ENCODE data around the gene RIMS3.

The RIMS3 gene

DNA sequence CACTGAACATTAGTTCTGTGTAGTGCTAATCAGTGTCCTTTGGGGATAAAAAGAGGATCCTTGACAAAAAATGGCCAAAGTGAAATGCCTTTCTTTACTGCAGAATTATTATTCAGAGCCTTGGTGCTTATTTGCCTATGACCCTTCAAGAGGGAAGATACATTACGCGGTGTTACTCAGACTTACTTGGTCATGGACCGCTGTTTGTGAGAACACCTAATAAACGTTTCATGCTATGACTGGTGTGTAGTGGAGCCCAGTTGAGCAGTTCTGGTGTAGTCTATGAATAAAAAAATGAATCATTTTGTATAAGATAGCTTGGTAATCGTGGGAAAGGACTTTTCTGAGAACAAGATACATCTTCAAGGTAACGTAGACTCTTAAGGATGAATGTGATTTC, 34.3 kb upstream of the RIMS3 start:
- Mint-ChIP-seq H3K4me1 (peaks cover 73% of the 10 kb centered on the region), H3K9me3 (no peaks in the 10 kb centered on the region), H3K27me3 (no peaks in the 10 kb centered on the region), H3K4me3 (no peak overlapping the region), H3K27ac (no peak overlapping the region)
- ATAC-seq (peak; percentile 72), DNase-seq (no peak)

DNA sequence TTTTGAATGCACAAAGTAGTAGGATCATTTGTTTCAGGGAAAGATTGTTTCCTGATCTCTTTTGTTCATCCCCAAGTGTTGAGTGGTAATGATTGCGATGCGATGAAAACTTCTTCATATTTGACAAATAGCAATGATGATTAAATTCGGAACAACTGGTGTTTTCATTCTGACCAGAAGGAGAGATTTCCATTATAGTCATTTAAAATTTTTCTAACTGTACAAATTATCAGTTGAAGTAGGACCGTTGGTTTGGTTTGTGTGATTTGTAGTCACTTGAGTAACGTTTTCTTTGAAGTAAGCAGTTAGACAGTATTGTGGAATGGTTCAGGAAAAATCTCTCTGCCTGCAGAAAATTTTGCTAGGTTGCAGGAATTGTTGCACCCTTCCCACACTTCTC, 32.0 kb upstream of the RIMS3 start:
- no peaks in the 10 kb centered on the region for H3K9me3 Mint-ChIP-seq
- peaks cover 78% of the 10 kb centered on the region for H3K4me1 Mint-ChIP-seq
- DNase-seq, result no peak
- H3K27ac Mint-ChIP-seq, result no peak overlapping the region
- H3K4me3 Mint-ChIP-seq, result no peak overlapping the region
- no peak for ATAC-seq
- H3K27me3 Mint-ChIP-seq, result no peaks in the 10 kb centered on the region

DNA sequence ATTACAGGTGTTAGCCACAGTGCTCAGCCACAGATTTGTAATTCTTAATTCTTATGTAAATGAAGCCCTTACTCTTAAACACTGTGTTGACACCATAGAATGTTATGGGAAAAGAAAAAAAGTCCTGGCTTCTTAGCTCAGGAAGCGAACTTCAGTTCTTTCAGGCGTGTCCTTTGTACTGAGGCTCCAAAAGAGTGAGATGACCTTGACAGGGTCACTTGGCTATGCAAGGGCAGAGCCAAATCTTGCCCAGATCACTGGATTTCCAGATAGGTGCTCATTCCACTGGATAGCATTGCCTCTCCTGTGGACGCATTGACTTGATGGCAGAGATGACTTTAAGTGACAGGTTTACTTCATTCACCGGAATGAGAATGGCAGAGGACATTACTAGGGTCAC, 30.8 kb upstream of the RIMS3 start:
- H3K27ac Mint-ChIP-seq, result no peak overlapping the region
- no peak overlapping the region for H3K4me3 Mint-ChIP-seq

DNA sequence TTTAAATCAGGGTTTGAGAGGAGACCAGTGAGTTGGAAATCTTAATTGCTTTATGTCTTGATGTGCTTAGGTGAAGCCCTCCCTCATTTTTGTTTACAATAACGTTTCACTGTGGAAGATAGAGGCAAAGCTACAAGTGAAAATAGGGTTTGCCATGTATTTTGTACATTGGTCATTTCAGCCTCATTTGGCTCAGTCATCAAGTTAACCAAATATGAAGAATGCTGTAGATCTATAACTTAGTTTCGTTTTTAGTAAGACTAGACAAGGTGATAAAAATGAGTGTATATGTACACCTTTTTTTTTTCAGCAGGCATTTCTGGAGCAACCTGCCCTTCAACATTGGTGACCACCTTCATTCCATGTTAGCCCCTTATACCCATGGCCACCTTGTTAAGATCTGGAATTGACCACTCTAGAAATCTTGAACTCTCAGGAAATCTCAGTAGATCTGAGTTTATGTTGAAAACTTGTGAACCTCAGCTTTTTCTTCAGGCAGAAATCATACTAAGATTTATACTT, 28.9 kb upstream of the RIMS3 start:
- ATAC-seq (no peak), DNase-seq (no peak)
- Mint-ChIP-seq H3K27ac (no peak overlapping the region), H3K27me3 (no peaks in the 10 kb centered on the region), H3K4me1 (peaks cover 80% of the 10 kb centered on the region), H3K9me3 (no peaks in the 10 kb centered on the region), H3K4me3 (peak overlapping the region; percentile 54 to 91)

More for the DNA sequence above, 30.8 kb upstream of the RIMS3 start:
- peaks cover 73% of the 10 kb centered on the region for H3K4me1 Mint-ChIP-seq
- DNase-seq (no peak), ATAC-seq (no peak)
- H3K27me3 Mint-ChIP-seq, result no peaks in the 10 kb centered on the region
- no peaks in the 10 kb centered on the region for H3K9me3 Mint-ChIP-seq

DNA sequence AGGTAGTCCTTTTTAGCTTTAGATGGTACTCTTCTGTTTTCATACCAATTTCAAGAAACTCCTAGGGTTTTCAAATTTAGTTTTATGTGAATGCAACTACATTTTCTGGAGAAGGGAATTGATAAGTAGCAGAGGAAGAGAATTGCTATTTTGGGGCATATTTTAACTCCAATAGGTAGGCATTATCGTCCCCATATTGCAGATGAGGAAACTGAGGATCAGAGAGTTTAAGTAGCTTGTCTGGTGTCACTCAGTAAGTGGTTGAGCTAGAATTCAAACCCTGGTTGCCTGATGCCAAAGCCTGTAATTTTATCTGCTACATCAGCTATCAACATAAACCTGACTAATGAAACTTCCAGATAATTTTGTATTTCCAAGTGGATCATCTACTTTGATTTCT, 27.9 kb upstream of the RIMS3 start:
- Mint-ChIP-seq H3K27me3 (no peaks in the 10 kb centered on the region), H3K27ac (no peak overlapping the region), H3K4me3 (peak overlapping the region; percentile 54 to 91), H3K9me3 (no peaks in the 10 kb centered on the region), H3K4me1 (peaks cover 70% of the 10 kb centered on the region)
- DNase-seq, result no peak
- ATAC-seq, result no peak

DNA sequence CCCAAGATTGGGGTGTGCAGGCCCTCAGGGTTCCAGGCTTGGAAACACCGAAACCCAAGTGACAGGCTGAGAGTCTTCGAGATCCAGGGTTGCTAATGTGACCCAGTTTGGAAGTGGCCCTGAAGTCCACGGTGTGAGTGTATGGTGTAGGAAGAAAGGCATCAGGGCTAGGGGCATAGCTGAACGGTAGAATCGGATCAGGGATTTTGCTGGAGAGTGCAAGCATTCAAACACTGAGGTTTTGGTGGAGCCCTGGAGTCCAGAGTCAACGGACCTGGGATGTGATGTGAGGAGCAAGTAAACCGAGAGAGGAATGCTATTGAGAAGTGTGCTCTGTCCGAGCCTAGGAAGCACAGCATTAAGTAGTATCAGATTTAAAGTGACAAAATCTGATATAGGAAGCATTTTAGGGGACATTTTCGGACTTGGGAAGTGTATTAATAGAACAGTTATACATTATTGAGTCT, 27.0 kb upstream of the RIMS3 start:
- no peak for DNase-seq
- Mint-ChIP-seq H3K4me1 (peaks cover 62% of the 10 kb centered on the region), H3K9me3 (peaks cover 0 to 4% of the 10 kb centered on the region in 2 donors), H3K27me3 (no peaks in the 10 kb centered on the region), H3K27ac (peak overlapping the region; percentile 99 to 100), H3K4me3 (peak overlapping the region; percentile 91 to 94)
- no peak for ATAC-seq

DNA sequence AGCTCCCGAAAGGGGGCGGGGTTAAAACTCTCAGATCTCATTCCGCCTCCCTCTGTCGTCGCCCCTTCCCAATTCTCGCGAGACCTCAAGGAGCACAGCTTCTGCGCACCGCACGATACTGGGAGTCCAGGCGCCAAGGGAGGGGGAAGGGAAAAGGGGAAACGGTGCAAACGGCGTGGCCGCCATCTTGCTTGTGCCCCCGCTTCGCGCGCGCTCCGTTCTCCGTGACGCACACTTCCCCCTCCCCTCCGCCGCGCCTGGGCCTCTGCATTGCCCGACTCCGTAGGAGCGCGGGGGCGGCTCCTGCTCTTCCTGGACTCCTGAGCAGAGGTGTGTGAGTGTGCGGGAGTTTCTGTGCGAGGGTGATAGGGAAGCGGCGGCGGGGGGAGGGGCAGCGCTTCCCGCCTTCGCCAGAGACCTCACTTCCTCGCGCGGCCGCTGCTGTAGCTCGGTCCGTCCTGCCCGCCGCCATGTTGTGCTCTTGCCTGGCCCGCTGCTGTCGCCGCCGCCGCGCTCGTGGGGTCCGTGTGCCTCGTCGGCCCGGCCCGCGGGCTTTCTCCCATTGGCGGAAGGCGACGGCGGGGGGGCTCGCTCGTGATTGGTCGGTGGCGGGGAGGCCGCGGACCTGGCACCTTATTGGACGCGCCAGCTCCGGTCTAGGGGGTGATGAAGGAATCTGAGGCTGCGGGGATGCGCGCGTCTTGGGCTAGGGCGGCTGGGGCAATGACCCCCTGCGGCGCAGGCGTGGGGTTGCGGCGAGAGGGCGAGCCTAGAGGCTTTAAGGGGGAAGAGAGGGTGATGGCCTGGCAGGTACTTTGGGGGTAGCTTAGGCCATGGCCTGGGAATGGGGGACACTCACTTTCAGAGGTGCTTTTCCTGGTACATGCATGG, 26.3 kb upstream of the RIMS3 start, which contains the start of gene NFYC:
TSS of gene NFYC (plus strand) at position 167 of the 891 bp plus-strand sequence. CDS start 47,140 bp downstream, outside the sequence.
- H3K4me3 Mint-ChIP-seq, result peak within 1 kb of the TSS; percentile 91 to 94
- H3K27me3 Mint-ChIP-seq, result no peaks in the 10 kb centered on the region
- ATAC-seq (peak; percentile 91), DNase-seq (peak; percentile 97 to 98)
- peaks cover 0 to 4% of the 10 kb centered on the region in 2 donors for H3K9me3 Mint-ChIP-seq
- peaks cover 56% of the 10 kb centered on the region for H3K4me1 Mint-ChIP-seq
- peak within 1 kb of the TSS; percentile 99 to 100 for H3K27ac Mint-ChIP-seq

DNA sequence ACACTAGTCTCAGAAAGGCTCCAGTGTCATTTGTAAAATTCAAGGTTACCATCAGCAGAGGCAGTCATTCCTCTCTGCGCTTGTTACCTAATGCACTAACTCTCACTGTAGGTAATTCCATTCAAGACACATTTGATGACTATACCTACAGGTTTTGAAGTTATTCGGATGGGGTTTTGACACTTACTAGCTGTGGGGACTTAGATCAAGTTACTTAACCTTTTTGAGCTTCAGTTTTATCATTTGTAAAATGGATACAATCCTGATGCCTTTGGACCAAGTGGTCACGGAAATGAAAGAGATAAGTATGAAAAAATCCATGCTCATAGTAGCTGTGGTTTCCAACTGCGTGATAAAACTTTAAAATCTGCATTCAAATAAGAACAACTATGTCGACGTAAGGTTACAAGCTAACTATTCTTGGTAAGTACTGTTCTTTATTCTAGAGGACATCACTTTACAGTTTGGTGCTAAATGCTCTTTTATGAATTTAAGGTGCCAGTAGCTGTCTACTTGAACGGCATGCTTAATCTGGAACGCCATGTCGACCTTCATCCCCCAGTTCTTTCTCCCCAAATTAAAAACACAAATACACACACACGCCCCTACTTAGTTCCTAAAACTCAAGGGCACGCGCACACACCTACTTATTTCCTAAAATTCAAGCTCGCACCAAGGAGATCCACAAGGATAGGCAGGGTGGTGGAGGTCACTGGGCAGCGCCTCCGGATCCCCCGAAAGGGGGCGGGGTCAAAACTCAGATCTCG, 25.5 kb upstream of the RIMS3 start:
- Mint-ChIP-seq H3K4me1 (peaks cover 48% of the 10 kb centered on the region), H3K27me3 (no peaks in the 10 kb centered on the region), H3K9me3 (peaks cover 0 to 4% of the 10 kb centered on the region in 2 donors), H3K27ac (peak overlapping the region; percentile 99 to 100), H3K4me3 (peak overlapping the region; percentile 91 to 94)
- no peak for ATAC-seq
- no peak for DNase-seq

DNA sequence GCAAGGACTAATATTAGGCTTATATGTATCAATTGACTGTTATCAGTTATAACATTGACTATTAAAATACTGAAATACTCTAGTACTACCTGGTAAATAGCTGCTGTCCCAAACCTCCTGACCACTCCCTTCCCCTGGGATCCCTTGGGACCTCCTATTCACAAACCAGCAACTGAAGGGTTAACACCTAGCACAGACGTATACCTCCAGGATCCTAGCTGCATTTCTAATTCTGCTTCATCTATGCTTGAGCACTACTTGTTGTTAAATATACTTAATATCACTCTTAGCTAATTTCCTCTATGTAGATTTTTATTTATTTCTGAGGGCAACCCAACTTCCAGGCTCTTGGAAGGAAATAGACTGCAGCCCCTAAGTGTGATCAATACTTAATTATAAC, 24.3 kb upstream of the RIMS3 start:
- Mint-ChIP-seq H3K4me1 (peaks cover 44% of the 10 kb centered on the region), H3K27ac (no peak overlapping the region), H3K9me3 (peaks cover 0 to 4% of the 10 kb centered on the region in 2 donors), H3K27me3 (no peaks in the 10 kb centered on the region), H3K4me3 (no peak overlapping the region)
- DNase-seq (no peak), ATAC-seq (no peak)

DNA sequence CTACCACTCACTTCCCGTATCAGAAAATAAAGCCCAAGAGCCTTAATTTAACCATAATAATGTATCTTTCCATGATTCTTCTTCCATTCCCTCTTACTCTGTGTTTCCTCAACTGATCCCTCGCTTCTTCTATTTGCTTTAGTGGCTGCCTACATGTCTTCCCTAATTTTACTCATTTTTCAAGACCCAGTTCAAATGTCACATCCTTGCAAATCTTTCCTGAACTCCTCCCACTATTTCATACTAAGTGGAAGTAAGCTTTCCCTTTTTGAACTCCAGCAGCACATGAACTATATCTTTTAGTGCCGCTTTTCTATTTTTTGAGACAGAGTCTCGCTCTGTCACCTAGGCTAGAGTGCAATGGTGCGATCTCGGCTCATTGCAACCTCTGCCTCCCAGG, 22.2 kb upstream of the RIMS3 start:
- no peak overlapping the region for H3K4me3 Mint-ChIP-seq
- no peak overlapping the region for H3K27ac Mint-ChIP-seq
- peaks cover 0 to 4% of the 10 kb centered on the region in 2 donors for H3K9me3 Mint-ChIP-seq
- peaks cover 25% of the 10 kb centered on the region for H3K4me1 Mint-ChIP-seq
- no peaks in the 10 kb centered on the region for H3K27me3 Mint-ChIP-seq
- ATAC-seq (no peak), DNase-seq (no peak)

DNA sequence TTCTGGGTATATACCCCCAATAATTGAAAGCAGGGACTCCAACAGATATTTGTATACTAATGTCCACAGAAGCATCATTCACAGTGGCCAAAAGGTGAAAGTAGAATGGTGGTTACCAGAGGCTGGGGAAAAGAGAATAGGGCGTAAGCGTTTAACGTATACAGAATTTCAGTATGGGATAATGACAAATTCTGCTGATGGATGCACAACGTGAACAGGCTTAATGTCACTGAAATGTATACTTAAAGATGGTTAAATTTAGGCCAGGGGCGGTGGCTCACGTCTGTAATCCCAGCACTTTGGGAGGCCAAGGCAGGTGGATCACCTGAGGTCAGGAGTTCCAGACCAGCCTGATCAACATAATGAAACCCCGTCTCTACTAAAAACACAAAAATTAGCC, 21.6 kb upstream of the RIMS3 start:
- peaks cover 0 to 4% of the 10 kb centered on the region in 2 donors for H3K9me3 Mint-ChIP-seq

DNA sequence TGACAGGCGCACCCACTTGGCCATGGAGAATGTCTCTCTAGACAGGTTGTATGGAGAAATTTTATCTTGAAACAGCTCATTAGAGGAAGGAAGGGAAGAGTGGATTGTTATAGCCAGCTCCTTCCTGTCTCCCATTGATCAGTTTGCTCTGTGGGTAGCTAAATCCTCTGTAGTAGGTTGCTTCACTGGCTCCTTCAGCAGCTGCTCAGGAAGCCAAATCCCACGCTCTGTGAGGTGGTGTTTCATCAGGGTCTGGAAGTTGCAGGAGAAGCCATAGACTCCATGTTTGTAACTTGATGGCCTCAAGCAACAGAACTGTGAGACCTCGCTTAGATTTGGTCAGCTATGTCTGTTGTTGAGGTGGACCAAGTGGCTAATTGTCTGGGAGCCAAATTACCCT, 19.2 kb upstream of the RIMS3 start:
- H3K27ac Mint-ChIP-seq, result no peak overlapping the region
- H3K27me3 Mint-ChIP-seq, result no peaks in the 10 kb centered on the region
- DNase-seq (no peak), ATAC-seq (no peak)
- peaks cover under 1% of the 10 kb centered on the region for H3K4me1 Mint-ChIP-seq
- H3K9me3 Mint-ChIP-seq, result peaks cover 0 to 4% of the 10 kb centered on the region in 2 donors
- H3K4me3 Mint-ChIP-seq, result no peak overlapping the region

More for the DNA sequence above, 21.6 kb upstream of the RIMS3 start:
- Mint-ChIP-seq H3K4me3 (no peak overlapping the region), H3K4me1 (peaks cover 19% of the 10 kb centered on the region), H3K27me3 (no peaks in the 10 kb centered on the region), H3K27ac (no peak overlapping the region)
- no peak for DNase-seq
- no peak for ATAC-seq

DNA sequence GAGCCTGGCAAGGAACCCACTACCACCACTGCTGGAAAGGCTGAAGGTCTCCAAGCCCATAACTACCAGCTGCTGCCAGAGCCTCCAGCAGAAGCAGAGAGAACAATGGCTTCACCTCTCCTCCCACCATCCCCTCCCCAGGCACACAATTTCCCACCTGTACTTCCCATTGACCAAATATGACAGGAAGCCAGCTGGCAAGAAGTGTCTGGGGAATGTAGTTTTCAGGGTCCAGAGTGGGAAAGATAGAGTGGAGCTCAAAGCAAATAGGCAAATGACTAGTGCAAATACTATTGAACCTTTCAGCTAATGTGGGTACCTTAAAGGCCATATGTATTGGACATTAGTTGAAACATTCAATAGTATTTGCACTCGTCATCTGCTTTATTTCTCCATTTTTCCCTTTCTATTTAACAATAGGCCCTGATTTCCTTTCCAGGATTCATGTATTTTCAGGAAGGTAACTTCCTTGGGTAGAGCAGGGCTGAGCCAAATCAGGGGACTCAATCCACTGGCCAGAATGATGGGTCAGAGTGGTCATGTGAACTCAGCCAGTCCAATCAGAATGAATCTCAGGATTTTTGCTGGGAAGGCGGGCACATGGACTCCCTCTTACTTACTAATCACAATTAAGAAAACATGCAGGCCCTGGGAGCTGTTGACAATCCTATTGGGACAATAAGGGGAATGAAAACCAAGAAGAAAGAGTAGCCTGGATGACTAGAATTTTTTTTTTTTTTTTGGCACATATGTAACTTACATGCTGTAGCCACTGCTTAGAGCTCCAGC, 13.9 kb upstream of the RIMS3 start:
- Mint-ChIP-seq H3K27ac (no peak overlapping the region), H3K27me3 (no peaks in the 10 kb centered on the region), H3K9me3 (no peaks in the 10 kb centered on the region), H3K4me3 (no peak overlapping the region), H3K4me1 (no peaks in the 10 kb centered on the region)
- ATAC-seq, result no peak
- no peak for DNase-seq

DNA sequence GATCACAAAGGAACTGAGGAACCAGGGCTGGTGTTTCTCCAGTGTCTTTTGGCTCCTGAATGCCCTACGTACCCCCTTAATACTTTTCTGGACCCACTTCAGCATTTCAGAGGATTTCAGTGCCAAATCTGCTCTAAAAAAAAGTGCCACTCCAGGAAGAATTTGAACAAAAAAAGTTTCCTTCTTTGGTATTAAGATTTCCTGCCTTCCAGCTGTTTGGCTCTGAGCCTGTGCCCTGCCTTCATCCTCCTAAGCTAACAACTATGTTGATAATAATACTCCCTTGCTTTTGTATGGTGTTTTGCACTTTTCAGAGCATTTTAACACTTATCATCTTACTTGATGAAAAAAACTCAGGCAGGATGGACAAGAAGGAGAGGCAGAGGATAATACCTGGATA, 11.0 kb upstream of the RIMS3 start:
- DNase-seq (no peak), ATAC-seq (no peak)
- Mint-ChIP-seq H3K27me3 (no peaks in the 10 kb centered on the region), H3K9me3 (no peaks in the 10 kb centered on the region), H3K4me1 (no peaks in the 10 kb centered on the region), H3K27ac (no peak overlapping the region), H3K4me3 (no peak overlapping the region)

DNA sequence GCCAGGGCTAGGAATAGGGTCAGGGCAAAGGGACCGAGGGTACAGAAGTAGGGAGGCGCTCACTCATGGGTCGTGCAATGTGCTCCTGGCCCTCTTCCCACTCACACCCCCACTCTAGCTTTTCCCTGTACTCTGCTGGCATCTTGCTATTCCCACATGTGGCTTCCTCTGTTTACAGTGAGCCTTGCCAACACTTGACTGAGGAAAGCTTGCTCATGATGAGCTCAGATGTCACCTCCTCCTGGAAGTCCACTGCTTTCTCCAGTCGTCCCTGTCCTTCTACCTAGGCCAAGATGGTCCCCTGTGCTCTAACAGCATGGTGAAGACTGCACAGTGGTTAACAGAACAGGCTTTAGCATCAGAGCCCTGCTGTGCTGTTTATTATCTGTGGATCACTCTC, 8.0 kb upstream of the RIMS3 start:
- Mint-ChIP-seq H3K9me3 (no peaks in the 10 kb centered on the region), H3K27ac (no peak overlapping the region), H3K4me1 (peaks cover 9% of the 10 kb centered on the region), H3K27me3 (no peaks in the 10 kb centered on the region), H3K4me3 (no peak overlapping the region)
- ATAC-seq (no peak), DNase-seq (no peak)

Data from stimulated activated naive CD8-positive, alpha-beta T cell treated with anti-CD3 and anti-CD28 coated beads, Interleukin-15, amount 100 ng/mL, for 72 hours (primary cell).